H9 (cell line): ENCODE measurements around the gene EPB41L2. TPM values are rescaled to one million over a fixed set of nuclear protein-coding genes. Genes with fewer than 3 reads are reported as not detected.

ENCODE experiments used
- DNase-seq: peaks from one replicate; pipeline ENCODE4 v3.0.0-alpha.2; 2017
- H2AFZ ChIP-seq: one replicate; pipeline ENCODE4 v1.6.1; 2013; ENCODE audit warnings: mild to moderate bottlenecking, low read length, control low read depth, moderate library complexity
- H2AK5ac ChIP-seq: 2 replicates; pipeline ENCODE4 v1.6.1; 2013; ENCODE audit warnings: low read length, control low read depth, mixed read lengths; ENCODE audit not compliant: insufficient read length
- H2BK120ac ChIP-seq: one replicate; pipeline ENCODE4 v1.6.1; 2013; ENCODE audit warnings: low read depth, mild to moderate bottlenecking, low read length, control low read depth, inconsistent platforms; ENCODE audit not compliant: poor library complexity, severe bottlenecking
- H2BK12ac ChIP-seq: 2 replicates; pipeline ENCODE4 v1.6.1; 2013; ENCODE audit warnings: low read length, control low read depth, mixed read lengths, low read depth; ENCODE audit not compliant: insufficient read length
- H2BK15ac ChIP-seq: 2 replicates; pipeline ENCODE4 v1.6.1; 2013; ENCODE audit warnings: low read depth, low read length, control low read depth
- H2BK20ac ChIP-seq: one replicate; pipeline ENCODE4 v1.6.1; 2013; ENCODE audit warnings: low read depth, mild to moderate bottlenecking, low read length, control low read depth, inconsistent platforms; ENCODE audit not compliant: poor library complexity, severe bottlenecking
- H2BK5ac ChIP-seq: 2 replicates; pipeline ENCODE4 v1.6.1; 2013; ENCODE audit warnings: low read length, control low read depth, mixed read lengths; ENCODE audit not compliant: insufficient read length
- H3K14ac ChIP-seq: 2 replicates; pipeline ENCODE4 v1.6.1; 2013; ENCODE audit warnings: low read length, control low read depth; ENCODE audit not compliant: insufficient read depth
- H3K18ac ChIP-seq: 2 replicates; pipeline ENCODE4 v1.6.1; 2013; ENCODE audit warnings: low read depth, mild to moderate bottlenecking, mixed read lengths, low read length, control low read depth; ENCODE audit not compliant: insufficient read length
- H3K23ac ChIP-seq: 2 replicates; pipeline ENCODE4 v1.6.1; 2013; ENCODE audit warnings: low read length, control low read depth, mixed read lengths, low read depth; ENCODE audit not compliant: insufficient read length
- H3K23me2 ChIP-seq: 2 replicates; pipeline ENCODE4 v1.6.1; 2013; ENCODE audit warnings: low read depth, mild to moderate bottlenecking, mixed read lengths, low read length, control low read depth; ENCODE audit not compliant: insufficient read length, poor library complexity, severe bottlenecking
- H3K27ac ChIP-seq: 2 replicates; pipeline ENCODE4 v1.5.1; 2013; ENCODE audit warnings: low read length, control low read depth, mixed read lengths, low read depth; ENCODE audit not compliant: insufficient read length
- H3K27me3 ChIP-seq: 2 replicates; pipeline ENCODE4 v1.6.1; 2013; ENCODE audit warnings: low read length, control low read depth, inconsistent platforms; ENCODE audit not compliant: insufficient read depth
- H3K4ac ChIP-seq: 2 replicates; pipeline ENCODE4 v1.6.1; 2013; ENCODE audit warnings: low read depth, mild to moderate bottlenecking, control low read depth, inconsistent platforms, low read length, moderate library complexity
- H3K4me1 ChIP-seq: 2 replicates; pipeline ENCODE4 v1.6.1; 2013; ENCODE audit warnings: low read length, control low read depth, inconsistent platforms; ENCODE audit not compliant: insufficient read depth
- H3K4me2 ChIP-seq: 2 replicates; pipeline ENCODE4 v1.6.1; 2013; ENCODE audit warnings: low read length, control low read depth, mixed read lengths; ENCODE audit not compliant: insufficient read length, insufficient read depth
- H3K56ac ChIP-seq: 2 replicates; pipeline ENCODE4 v1.6.1; 2013; ENCODE audit warnings: low read depth, mild to moderate bottlenecking, mixed read lengths, low read length, control low read depth; ENCODE audit not compliant: insufficient read length
- H3K79me1 ChIP-seq: 2 replicates; pipeline ENCODE4 v1.6.1; 2013; ENCODE audit warnings: low read depth, mild to moderate bottlenecking, moderate library complexity, low read length, control low read depth, inconsistent platforms; ENCODE audit not compliant: insufficient read depth, poor library complexity, severe bottlenecking
- H3K79me2 ChIP-seq: 2 replicates; pipeline ENCODE4 v1.6.1; 2013; ENCODE audit warnings: low read length, control low read depth, inconsistent platforms; ENCODE audit not compliant: insufficient read depth
- H3K9ac ChIP-seq: 2 replicates; pipeline ENCODE4 v1.6.1; 2013; ENCODE audit warnings: low read length, control low read depth, mixed read lengths; ENCODE audit not compliant: insufficient read length; ENCODE audit errors: extremely low read depth
- H3K9me3 ChIP-seq: one replicate; pipeline ENCODE4 v1.6.1; 2013; ENCODE audit warnings: low read depth, low read length, inconsistent platforms; ENCODE audit not compliant: control insufficient read depth
- H3T11ph ChIP-seq: one replicate; pipeline ENCODE4 v1.6.1; 2013; ENCODE audit warnings: mild to moderate bottlenecking, low read length, control low read depth, inconsistent platforms
- H4K20me1 ChIP-seq: one replicate; pipeline ENCODE4 v1.6.1; 2013; ENCODE audit not compliant: control insufficient read depth, insufficient read length, insufficient read depth
- H4K5ac ChIP-seq: 2 replicates; pipeline ENCODE4 v1.6.1; 2013; ENCODE audit warnings: low read depth, mild to moderate bottlenecking, mixed read lengths, low read length, control low read depth; ENCODE audit not compliant: insufficient read length
- H4K8ac ChIP-seq: replicated peaks from 2 replicates; pipeline ENCODE4 v1.6.1; 2013; ENCODE audit warnings: low read length, control low read depth, mixed read lengths, low read depth; ENCODE audit not compliant: insufficient read length
- H4K91ac ChIP-seq: 2 replicates; pipeline ENCODE4 v1.6.1; 2013; ENCODE audit warnings: low read depth, mild to moderate bottlenecking, moderate library complexity, mixed read lengths, low read length, control low read depth; ENCODE audit not compliant: insufficient read length
- H3K27ac Mint-ChIP-seq, 3 experiments: 2 replicates in 2 of 3; 3 replicates in 1 of 3; pipeline ENCODE4 v1.8.0; 2020 to 2021; ENCODE audit warnings: mixed read lengths in 3 of 3, mild to moderate bottlenecking in 1 of 3, moderate library complexity in 1 of 3
- H3K27me3 Mint-ChIP-seq: 2 replicates; pipeline ENCODE4 v1.8.0; 2021; ENCODE audit warnings: low read depth, mild to moderate bottlenecking, moderate library complexity, mixed read lengths
- H3K36me3 Mint-ChIP-seq, 3 experiments: 2 replicates in 2 of 3; 3 replicates in 1 of 3; pipeline ENCODE4 v1.8.0; 2020 to 2021; ENCODE audit warnings: low read depth in 3 of 3, mixed read lengths in 3 of 3; ENCODE audit not compliant: insufficient read depth in 1 of 3
- H3K4me1 Mint-ChIP-seq, 2 experiments: 2 replicates each; pipeline ENCODE4 v1.8.0; 2020; ENCODE audit warnings: mixed read lengths in 2 of 2
- H3K4me3 Mint-ChIP-seq, 2 experiments: 2 replicates in 1 of 2; 3 replicates in 1 of 2; pipeline ENCODE4 v1.8.0; 2020 to 2021; ENCODE audit warnings: mild to moderate bottlenecking in 2 of 2, mixed read lengths in 2 of 2, moderate library complexity in 1 of 2
- H3K9me3 Mint-ChIP-seq, 2 experiments: 2 replicates in 1 of 2; 3 replicates in 1 of 2; pipeline ENCODE4 v1.8.0; 2020; ENCODE audit warnings: mild to moderate bottlenecking in 2 of 2, mixed read lengths in 2 of 2, moderate library complexity in 1 of 2
- CTCF ChIP-seq: fragments of 200-600 bp; sonication (generic); conservative IDR thresholded peaks from 3 replicates; pipeline ENCODE4 v1.8.0; 2021; ENCODE audit warnings: antibody characterized with exemption, mild to moderate bottlenecking
- WGBS: extraction: QIAGEN DNeasy Blood & Tissue Kit; methylation state at CpG from one replicate; pipeline ENCODE4 v1.1.7; 2013; ENCODE audit warnings: missing lambda C conversion rate, low lambda C conversion rate, mixed read lengths; ENCODE audit not compliant: insufficient read length; ENCODE audit errors: extremely low coverage; 5-methylcytosine and 5-hydroxymethylcytosine counted together
- total RNA-seq: library from RNA; stranded (reverse); gene quantifications from 2 replicates; pipeline ENCODE4 v1.2.1, GENCODE V29; 2021

EPB41L2 gene
- total RNA-seq, 1 experiment from 2014 or later = 90.2 TPM

DNA sequence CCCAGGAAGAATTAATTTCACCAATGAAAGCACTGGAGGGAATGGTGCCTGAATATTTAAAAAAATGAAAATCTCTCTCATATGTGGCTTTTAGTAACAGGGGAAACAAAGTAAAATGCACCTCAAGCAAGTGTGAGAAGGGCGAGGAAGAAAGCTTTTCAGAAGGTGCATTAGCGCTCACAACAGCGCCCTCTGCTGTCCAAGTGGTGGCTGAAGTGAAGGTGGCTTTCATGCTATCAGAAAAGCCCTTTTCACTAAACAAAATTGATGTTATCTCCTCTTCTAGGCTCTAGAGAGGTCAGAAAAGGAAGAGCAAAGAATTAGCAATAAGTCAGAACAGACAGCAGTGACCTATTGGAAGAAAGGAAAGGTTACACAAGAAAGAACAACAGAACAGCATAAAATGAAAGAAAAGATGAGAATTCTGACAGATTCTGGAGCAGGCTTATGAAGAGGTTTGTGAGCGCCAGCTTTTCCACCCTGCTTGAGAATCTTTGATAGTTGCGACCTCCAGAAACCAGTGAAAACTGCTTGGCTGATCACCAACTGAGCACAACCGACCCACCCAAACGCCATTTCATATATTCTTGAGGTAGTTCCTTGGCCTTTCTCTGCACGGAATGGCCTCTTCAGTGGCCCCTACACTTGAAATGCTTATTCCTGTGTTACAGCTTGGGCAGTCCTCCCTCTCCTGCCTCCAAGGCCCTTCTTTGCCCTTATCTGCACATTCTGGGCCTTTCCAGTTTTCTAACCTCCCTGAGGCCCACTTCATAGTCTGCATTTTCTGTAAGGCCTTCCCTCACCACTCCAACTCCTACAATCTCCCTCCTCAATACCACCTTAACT lies 190.6 kb downstream of the EPB41L2 start:
- Histone ChIP-seq H3K27ac (no peak overlapping the region), H3K23ac (no peak overlapping the region), H4K20me1 (no peaks in the 10 kb centered on the region), H3K9ac (no peak overlapping the region), H3K9me3 (no peaks in the 10 kb centered on the region), H3K56ac (no peak overlapping the region), H4K5ac (no peak overlapping the region), H3K79me2 (no peaks in the 10 kb centered on the region), H2BK20ac (no peak overlapping the region), H2BK5ac (no peak overlapping the region), H3T11ph (no peak overlapping the region), H2BK15ac (no peak overlapping the region), H3K4ac (no peak overlapping the region), H3K79me1 (no peaks in the 10 kb centered on the region), H3K4me1 (no peaks in the 10 kb centered on the region), H2AFZ (no peak overlapping the region), H3K4me2 (no peak overlapping the region), H2BK12ac (no peak overlapping the region), H3K14ac (no peak overlapping the region), H3K27me3 (no peaks in the 10 kb centered on the region), H2BK120ac (no peak overlapping the region), H3K23me2 (no peaks in the 10 kb centered on the region), H4K91ac (no peak overlapping the region), H4K8ac (no peak overlapping the region), H2AK5ac (no peak overlapping the region), H3K18ac (no peak overlapping the region)
- Mint-ChIP-seq H3K4me3 (no peak overlapping the region), H3K27me3 (no peaks in the 10 kb centered on the region), H3K9me3 (no peaks in the 10 kb centered on the region), H3K36me3 (peaks cover 5 to 7% (median 6%) of the 10 kb centered on the region in 3 experiments; a peak in 4 of 7 replicates), H3K4me1 (peaks cover 12 to 13% of the 10 kb centered on the region in 2 experiments), H3K27ac (peak overlapping the region in 2 of 3 experiments; percentile 22 to 53; a peak in 2 of 7 replicates)
- DNase-seq = peak; percentile 60
- peak; percentile 94 for TF ChIP-seq CTCF
- no CpG with 5 or more reads among the region's 8 CpGs for WGBS
